Measurements from ENCODE around the gene MINDY3. TPM values are rescaled to one million over a fixed set of nuclear protein-coding genes. Genes with fewer than 3 reads are reported as not detected.
"Not testable (repeated sequence)": the region's sequence is repeated elsewhere in the genome, so short reads cannot be mapped to it uniquely, and the experiment has no call there.

MINDY3 gene
- total RNA-seq, 1 donor from 2014 or later, result 20.2 TPM

- intact Hi-C loops (cut with micrococcal nuclease), result no loop called here
Measured at GRCh38 chr10:15782851-15783250, 77.5 kb downstream of the MINDY3 start.

GRCh38 chr10:15781381-15781960, 78.8 kb downstream of the MINDY3 start:
- intact Hi-C loops (cut with micrococcal nuclease), result no loop called here

DNA sequence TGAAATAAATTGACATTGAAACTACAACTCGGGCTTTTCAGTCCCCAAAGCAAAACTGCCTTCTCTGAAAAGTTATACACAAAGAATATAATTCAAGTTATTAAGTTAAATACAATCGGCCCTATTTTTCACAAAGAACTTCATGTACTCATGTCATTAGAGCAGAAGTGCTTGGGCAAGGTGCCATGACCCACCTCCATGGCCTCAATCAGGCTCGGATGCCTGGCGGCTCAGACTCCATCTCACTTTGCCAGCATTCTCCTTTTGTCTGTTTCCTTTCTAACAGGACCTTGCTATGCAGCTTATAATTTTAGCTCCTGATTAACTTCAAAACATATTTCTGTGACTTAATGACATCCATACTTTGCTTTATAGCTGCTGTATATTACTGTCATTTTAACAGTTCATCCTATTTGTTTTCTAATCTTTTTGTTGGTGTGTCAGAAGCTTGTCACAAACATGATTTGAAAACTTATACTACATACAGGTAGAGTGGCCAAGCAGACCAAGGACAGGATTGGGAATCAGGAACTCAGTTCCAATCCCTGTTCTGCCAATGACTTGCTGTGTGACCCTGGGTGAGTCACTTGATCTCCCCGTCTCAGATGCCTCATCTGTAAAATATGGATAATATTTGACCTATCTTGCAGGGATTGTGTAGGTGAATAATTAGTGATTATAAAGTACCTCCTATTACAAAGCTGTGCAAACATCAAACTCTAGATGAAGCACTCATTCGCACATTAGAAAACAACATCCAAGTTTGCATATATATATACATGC, 79.8 kb downstream of the MINDY3 start:
- intact Hi-C loops (cut with micrococcal nuclease), result no loop called here

DNA sequence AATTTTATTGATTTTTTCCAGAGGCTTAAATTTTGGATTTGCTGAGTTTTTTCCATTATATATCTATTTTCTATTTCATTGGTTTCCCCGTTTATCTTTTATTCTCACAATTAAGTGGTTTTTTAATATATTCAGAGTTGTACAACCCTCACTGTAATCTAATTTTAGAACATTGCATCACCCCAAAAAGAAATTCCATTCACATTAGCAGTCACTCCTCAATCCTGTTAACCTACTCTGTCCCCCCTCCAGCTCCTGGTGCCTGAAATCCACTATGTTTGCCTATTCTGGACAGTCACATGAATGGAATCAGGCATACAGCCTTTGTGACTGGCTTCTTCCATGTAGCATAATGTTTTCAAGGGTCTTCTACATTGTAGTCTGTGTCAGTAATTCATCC, 84.8 kb downstream of the MINDY3 start:
- intact Hi-C loops (cut with micrococcal nuclease), result no loop called here

DNA sequence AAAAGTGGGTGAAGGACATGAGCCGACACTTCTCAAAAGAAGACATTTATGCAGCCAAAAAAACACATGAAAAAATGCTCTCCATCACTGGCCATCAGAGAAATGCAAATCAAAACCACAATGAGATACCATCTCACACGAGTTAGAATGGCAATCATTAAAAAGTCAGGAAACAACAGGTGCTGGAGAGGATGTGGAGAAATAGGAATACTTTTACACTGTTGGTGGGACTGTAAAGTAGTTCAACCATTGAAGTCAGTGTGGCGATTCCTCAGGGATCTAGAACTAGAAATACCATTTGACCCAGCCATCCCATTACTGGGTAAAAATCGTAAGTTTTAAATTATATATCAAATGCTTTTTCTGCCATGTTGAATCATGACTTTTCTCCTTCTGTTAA, 85.8 kb downstream of the MINDY3 start:
- intact Hi-C loops (cut with micrococcal nuclease), result not testable (repeated sequence)

DNA sequence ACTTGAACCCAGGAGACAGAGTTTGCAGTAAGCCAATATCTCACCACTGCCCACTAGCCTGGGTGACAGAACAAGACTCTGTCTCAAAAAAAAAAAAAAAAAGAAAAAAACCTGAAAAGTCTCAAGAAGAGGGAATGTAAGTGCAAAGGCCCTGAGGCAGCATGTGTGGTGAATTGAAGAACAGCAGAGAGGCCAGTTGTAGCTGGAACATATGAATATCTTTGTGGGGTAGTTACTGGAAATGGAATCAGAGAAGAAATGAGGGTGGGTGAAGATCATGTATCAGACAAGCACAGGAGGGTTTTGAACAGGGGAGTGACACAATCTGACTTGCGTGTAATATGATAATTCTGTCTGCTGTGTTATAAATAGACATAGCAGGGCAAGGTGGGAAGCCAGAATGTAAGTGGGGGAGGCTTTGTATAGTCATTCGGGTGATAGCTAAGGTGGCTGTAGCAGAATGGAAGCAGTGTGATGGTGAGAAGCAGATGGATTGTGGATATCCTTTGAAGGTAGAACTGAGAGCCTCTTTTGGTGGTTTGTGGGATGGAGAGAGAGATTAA, 95.3 kb downstream of the MINDY3 start:
- intact Hi-C loops (cut with micrococcal nuclease), result no loop called here

- intact Hi-C loops (cut with micrococcal nuclease), result no loop called here
Measured at GRCh38 chr10:15763006-15763405, 97.3 kb downstream of the MINDY3 start.

- intact Hi-C loops (cut with micrococcal nuclease), result not testable (repeated sequence)
Measured at GRCh38 chr10:15762239-15762638, 98.1 kb downstream of the MINDY3 start.

- intact Hi-C loops (cut with micrococcal nuclease), result not testable (repeated sequence)
Measured at GRCh38 chr10:15761224-15761623, 99.1 kb downstream of the MINDY3 start.

- intact Hi-C loops (cut with micrococcal nuclease), result no loop called here
Measured at GRCh38 chr10:15760681-15761080, 99.6 kb downstream of the MINDY3 start.

DNA sequence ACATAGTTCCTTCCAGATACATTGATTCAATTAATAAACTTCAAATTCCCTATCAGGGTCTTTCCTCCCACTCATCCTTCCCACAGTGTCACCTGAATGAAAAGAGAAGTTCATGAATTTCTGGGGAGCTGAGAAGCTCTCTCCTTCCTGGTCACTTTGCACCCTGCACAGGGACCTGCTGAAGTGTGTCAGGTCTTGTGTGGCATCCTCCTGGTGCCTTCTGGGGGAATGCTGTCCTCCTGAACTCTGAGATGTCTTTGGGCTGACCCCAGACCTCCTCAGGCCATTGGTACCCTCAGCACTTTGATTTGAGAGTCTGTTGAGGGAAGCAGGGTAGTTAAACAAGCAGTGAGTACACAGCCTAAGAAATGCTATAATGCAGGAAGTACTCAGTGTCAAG, 101.0 kb downstream of the MINDY3 start:
- intact Hi-C loops (cut with micrococcal nuclease), result no loop called here

GRCh38 chr10:15758618-15759017, 101.7 kb downstream of the MINDY3 start:
- intact Hi-C loops (cut with micrococcal nuclease), result no loop called here

DNA sequence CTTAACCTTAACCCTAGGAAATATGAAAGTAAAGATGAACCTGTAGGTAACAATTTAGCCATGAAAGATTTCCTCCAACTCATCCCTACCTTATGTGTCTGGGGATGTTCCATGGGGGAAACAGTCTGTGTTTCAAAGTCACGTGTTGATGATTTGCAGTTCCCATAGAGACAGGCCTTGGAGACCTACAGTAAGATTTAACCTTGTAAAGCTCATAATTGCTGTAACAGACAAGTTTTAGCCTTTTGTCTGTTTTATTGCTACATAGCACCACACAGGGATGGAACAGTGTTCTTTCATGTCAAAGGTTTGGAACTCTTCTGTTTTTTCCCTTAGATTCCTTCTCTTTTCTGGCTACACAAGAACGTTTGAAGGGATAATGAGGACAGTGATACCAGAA, 105.4 kb downstream of the MINDY3 start:
- intact Hi-C loops (cut with micrococcal nuclease), result no loop called here

- intact Hi-C loops (cut with micrococcal nuclease), result no loop called here
Measured at GRCh38 chr10:15751046-15751445, 109.3 kb downstream of the MINDY3 start.

- intact Hi-C loops (cut with micrococcal nuclease), result no loop called here
Measured at GRCh38 chr10:15748126-15748525, 112.2 kb downstream of the MINDY3 start.

DNA sequence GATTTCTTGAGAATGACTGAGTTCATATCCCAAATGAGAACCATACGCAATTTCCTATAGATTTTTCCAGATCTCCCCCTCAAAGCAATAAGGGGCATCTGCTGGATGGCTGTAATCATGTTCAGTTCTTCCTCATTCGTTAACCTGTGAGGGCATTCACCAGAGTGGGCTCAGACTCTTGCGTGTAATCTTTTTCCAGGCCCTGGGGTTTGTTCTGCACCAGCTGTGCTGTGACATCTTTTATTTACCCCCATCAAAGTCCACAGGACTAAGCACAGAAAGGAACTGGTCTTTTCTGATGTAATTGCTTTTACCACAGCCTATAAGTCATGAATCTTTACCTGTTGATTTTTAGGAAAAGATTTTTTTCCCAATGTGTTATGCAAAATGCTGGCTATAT, 112.7 kb downstream of the MINDY3 start:
- intact Hi-C loops (cut with micrococcal nuclease), result no loop called here

DNA sequence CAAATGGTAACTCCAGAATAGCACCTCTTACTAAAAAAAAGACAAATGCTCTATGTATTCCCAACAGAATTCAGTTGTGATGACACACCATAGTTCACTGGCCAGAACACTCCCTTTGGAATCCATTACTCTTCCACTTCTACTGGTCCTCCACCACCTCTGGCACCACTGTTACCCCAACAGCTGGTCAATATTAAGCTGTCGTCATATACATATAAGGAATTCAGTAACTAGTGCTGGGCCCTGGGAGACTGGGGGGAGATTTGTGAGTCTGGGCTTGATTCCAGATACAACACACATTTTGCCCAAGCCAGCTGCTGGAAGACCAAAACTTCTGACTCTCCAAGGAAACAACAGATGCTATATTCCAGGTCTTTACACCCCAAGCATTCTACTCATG, 114.6 kb downstream of the MINDY3 start:
- intact Hi-C loops (cut with micrococcal nuclease), result no loop called here

DNA sequence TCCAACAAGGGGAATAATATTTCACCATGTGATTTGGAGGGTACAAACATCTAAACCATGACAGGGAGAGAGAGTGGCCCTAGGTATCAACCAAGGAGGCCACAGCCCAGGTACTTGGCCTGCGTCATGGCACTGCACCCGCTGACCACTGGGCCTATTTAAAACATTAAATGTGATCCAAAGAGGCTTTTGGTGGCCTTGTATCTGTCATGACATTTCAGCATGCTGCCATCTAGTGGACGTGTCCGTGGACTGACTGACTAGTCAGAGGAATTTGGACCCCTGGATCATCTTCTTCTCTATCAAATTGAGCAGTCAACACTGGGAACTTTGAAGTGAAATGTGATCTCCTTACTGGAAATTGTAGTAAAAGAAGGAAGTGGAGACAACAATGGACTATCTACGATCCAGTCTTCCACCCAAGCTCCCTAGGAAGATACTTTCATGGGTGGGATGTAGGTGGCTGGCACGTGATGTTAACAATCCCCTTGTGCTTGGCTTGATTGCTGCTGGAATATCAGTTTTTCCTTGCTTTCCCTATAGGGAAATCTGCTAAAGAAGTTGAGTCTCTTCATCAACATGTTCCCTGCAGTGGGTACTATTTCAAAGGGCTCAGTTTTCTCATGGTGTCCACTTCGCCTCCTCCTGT, 116.0 kb downstream of the MINDY3 start:
- intact Hi-C loops (cut with micrococcal nuclease), result loop anchor here (5.0 kb wide), 1 partner anchor 312 kb away; no protein-coding TSS in a partner anchor

GRCh38 chr10:15743443-15743842, 116.9 kb downstream of the MINDY3 start:
- intact Hi-C loops (cut with micrococcal nuclease), result loop anchor here (5.0 kb wide), 1 partner anchor 311 kb away; no protein-coding TSS in a partner anchor

DNA sequence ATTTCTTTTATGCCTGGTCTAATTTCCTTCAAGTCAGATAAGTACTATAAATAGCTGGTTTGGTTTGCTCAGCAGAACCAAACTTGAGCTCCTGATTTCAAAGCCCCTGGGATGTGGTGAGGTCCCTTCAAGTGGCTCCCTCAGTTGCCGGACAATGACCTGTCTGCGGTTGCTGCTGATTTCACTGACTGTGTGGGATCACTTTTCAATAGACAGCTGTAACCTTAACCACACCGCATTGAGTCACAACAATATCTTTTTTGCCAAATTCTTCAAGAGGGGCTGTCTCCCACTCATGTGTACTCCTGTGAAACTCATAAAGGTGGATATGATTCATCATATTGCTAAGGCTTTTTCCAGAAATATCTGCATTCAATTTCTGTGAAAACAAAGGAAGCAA, 117.5 kb downstream of the MINDY3 start:
- intact Hi-C loops (cut with micrococcal nuclease), result loop anchor here (5.0 kb wide), 1 partner anchor 311 kb away; no protein-coding TSS in a partner anchor

GRCh38 chr10:15742102-15742501, 118.2 kb downstream of the MINDY3 start:
- intact Hi-C loops (cut with micrococcal nuclease), result loop anchor here (5.0 kb wide), 1 partner anchor 310 kb away; no protein-coding TSS in a partner anchor

DNA sequence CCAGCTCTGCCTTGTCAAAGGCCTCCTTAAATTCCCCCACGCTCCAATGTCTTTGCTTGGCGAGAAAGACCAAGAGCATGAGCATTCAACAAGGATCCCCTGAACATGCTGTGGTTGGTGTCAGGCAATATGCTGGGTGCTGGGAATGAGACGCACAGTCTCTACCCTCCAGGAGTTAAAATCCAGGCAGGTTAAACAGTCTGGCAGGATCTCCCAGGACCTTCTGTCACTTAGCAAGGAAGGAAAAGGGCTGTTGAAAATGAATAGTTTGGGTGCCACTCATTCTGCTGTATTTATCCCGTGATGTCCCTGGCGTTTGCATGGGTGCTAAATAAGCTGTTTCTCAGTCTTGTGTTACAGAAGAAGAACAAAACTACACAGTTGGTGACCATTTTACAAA, 118.7 kb downstream of the MINDY3 start:
- intact Hi-C loops (cut with micrococcal nuclease), result loop anchor here (5.0 kb wide), 1 partner anchor 309 kb away; no protein-coding TSS in a partner anchor
